KMS-11 (cell line): ENCODE measurements around the gene STPG2.

Experiments
- H2AFZ ChIP-seq: fragments of 200-600 bp; sonication (generic); 2 replicates; pipeline ENCODE4 v1.6.1; 2016; ENCODE audit warnings: antibody characterized with exemption, mixed run types, low read depth
- H3K27ac ChIP-seq: fragments of 200-600 bp; sonication (generic); 2 replicates; pipeline ENCODE4 v1.6.1; 2016; ENCODE audit warnings: mild to moderate bottlenecking, mixed run types
- H3K27me3 ChIP-seq: fragments of 200-600 bp; sonication (generic); 2 replicates; pipeline ENCODE4 v1.6.1; 2017; ENCODE audit warnings: mild to moderate bottlenecking, low read depth, mixed run types, moderate library complexity; ENCODE audit not compliant: insufficient read depth
- H3K36me3 ChIP-seq: fragments of 200-600 bp; sonication (generic); 2 replicates; pipeline ENCODE4 v1.6.1; 2017; ENCODE audit warnings: mild to moderate bottlenecking, mixed run types; ENCODE audit not compliant: insufficient read depth
- H3K4me1 ChIP-seq: fragments of 200-600 bp; sonication (generic); 2 replicates; pipeline ENCODE4 v1.6.1; 2016; ENCODE audit warnings: mild to moderate bottlenecking, low read depth, mixed run types; ENCODE audit not compliant: poor library complexity, severe bottlenecking
- H3K4me2 ChIP-seq: fragments of 200-600 bp; sonication (generic); 2 replicates; pipeline ENCODE4 v1.7.0; 2016; ENCODE audit warnings: mild to moderate bottlenecking, mixed run types
- H3K4me3 ChIP-seq: fragments of 200-600 bp; sonication (generic); IDR thresholded peaks from 2 replicates; pipeline ENCODE4 v1.6.1; 2017; ENCODE audit warnings: low read depth, low read length, mixed read lengths; ENCODE audit not compliant: insufficient read depth
- H3K79me2 ChIP-seq: fragments of 200-600 bp; sonication (generic); 2 replicates; pipeline ENCODE4 v1.6.1; 2016; ENCODE audit warnings: low read depth, mixed run types; ENCODE audit not compliant: insufficient read depth
- H3K9ac ChIP-seq: fragments of 200-600 bp; sonication (generic); 2 replicates; pipeline ENCODE4 v1.6.1; 2016; ENCODE audit warnings: mild to moderate bottlenecking, mixed run types
- H4K20me1 ChIP-seq: fragments of 200-600 bp; sonication (generic); 2 replicates; pipeline ENCODE4 v1.6.1; 2016; ENCODE audit warnings: mild to moderate bottlenecking, mixed run types; ENCODE audit not compliant: insufficient read depth
- TF ChIP-seq, protein P1 (sequence below): fragments of 200-600 bp; sonication (generic); conservative IDR thresholded peaks from 2 replicates; pipeline ENCODE4 v1.6.1; 2017; ENCODE audit warnings: low read depth, mild to moderate bottlenecking, antibody characterized with exemption, low read length, moderate library complexity, mixed read lengths

The STPG2 gene

DNA sequence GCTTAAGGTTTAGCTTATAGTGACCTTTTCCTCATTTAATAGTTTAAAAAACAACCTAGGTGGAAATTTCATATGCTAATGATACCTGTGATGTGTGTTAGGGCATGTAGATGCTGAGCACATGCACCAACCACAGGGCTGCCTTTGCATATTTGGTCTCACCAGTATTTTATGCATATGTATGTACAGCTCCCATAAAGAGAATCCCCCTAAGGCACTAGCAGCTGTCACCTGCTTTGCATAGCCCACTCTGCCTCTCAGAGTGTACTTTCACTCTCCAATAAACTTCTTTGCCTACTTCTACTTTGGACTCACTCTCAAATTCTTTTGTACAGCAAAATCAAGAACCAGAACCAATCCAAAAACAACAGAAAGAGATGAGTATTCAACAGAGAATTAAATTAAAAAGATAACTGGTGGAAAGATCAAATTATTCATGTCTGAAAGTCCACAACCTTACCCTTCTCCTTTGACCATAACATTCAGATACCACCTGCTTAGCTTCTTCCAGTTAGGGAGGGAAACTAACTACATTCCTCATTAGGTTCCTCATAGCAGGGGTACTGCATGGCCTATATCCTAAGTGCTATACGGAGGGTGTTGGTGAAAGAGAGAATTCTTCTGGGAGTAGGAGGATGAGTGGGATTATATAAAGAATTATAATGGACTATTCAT is 250.5 kb downstream of the STPG2 start:
- TF ChIP-seq, protein P1, sequence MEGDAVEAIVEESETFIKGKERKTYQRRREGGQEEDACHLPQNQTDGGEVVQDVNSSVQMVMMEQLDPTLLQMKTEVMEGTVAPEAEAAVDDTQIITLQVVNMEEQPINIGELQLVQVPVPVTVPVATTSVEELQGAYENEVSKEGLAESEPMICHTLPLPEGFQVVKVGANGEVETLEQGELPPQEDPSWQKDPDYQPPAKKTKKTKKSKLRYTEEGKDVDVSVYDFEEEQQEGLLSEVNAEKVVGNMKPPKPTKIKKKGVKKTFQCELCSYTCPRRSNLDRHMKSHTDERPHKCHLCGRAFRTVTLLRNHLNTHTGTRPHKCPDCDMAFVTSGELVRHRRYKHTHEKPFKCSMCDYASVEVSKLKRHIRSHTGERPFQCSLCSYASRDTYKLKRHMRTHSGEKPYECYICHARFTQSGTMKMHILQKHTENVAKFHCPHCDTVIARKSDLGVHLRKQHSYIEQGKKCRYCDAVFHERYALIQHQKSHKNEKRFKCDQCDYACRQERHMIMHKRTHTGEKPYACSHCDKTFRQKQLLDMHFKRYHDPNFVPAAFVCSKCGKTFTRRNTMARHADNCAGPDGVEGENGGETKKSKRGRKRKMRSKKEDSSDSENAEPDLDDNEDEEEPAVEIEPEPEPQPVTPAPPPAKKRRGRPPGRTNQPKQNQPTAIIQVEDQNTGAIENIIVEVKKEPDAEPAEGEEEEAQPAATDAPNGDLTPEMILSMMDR: no peak
- H3K36me3 ChIP-seq: no peaks in the 10 kb centered on the region
- no peaks in the 10 kb centered on the region for H3K27me3 ChIP-seq
- no peaks in the 10 kb centered on the region for H3K79me2 ChIP-seq
- no peak overlapping the region for H3K9ac ChIP-seq
- no peak overlapping the region for H2AFZ ChIP-seq
- no peaks in the 10 kb centered on the region for H4K20me1 ChIP-seq
- no peak overlapping the region for H3K27ac ChIP-seq
- no peaks in the 10 kb centered on the region for H3K4me1 ChIP-seq
- H3K4me3 ChIP-seq: no peak overlapping the region
- no peak overlapping the region for H3K4me2 ChIP-seq

DNA sequence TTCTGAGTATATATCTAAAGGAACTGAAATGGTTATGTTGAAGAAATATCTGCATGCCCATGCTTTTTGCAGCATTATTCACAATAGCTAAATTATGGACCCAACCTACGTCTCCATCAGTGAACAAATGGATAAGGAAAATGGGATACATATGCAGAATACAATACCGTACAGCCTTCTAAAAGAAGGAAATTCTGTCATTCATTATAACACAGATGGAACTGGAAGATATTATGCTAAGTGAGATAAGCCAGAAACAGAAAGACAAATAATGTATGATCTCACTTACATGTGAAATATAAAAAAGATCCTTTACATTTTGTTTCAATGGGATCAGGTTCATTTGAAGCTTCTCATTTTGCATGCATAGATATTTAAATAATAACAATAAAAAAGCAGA is 263.3 kb downstream of the STPG2 start:
- H3K4me3 ChIP-seq: no peak overlapping the region
- H3K36me3 ChIP-seq: no peaks in the 10 kb centered on the region
- H3K4me1 ChIP-seq: no peaks in the 10 kb centered on the region
- H3K27ac ChIP-seq: no peak overlapping the region
- no peaks in the 10 kb centered on the region for H4K20me1 ChIP-seq
- TF ChIP-seq, protein P1: no peak
- no peak overlapping the region for H2AFZ ChIP-seq
- H3K4me2 ChIP-seq: no peak overlapping the region
- H3K79me2 ChIP-seq: no peaks in the 10 kb centered on the region
- no peaks in the 10 kb centered on the region for H3K27me3 ChIP-seq
- H3K9ac ChIP-seq: no peak overlapping the region

DNA sequence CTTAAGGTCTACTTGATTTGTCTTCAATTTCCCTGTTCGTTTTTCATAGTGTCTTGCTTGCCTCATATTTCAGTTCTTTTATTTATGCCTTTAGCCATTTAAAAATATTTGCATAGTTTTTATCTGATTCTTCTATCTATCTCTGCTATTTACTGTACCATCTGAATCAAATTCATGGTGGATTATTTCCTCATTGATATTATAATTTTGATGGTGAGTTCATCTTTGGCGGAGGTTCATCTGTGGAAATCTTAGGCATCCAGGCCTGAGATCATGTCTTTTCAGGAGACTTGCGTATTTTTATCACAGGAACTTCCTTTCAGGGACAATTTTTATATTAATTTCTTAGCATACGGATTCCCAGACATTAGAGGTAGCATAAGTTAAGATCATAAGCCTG is 275.2 kb downstream of the STPG2 start:
- Histone ChIP-seq H3K36me3 (no peaks in the 10 kb centered on the region), H3K9ac (no peak overlapping the region), H3K4me1 (no peaks in the 10 kb centered on the region), H2AFZ (no peak overlapping the region), H3K27ac (no peak overlapping the region), H3K4me3 (no peak overlapping the region), H3K79me2 (no peaks in the 10 kb centered on the region), H3K4me2 (no peak overlapping the region), H3K27me3 (no peaks in the 10 kb centered on the region), H4K20me1 (no peaks in the 10 kb centered on the region)
- TF ChIP-seq, protein P1: no peak

DNA sequence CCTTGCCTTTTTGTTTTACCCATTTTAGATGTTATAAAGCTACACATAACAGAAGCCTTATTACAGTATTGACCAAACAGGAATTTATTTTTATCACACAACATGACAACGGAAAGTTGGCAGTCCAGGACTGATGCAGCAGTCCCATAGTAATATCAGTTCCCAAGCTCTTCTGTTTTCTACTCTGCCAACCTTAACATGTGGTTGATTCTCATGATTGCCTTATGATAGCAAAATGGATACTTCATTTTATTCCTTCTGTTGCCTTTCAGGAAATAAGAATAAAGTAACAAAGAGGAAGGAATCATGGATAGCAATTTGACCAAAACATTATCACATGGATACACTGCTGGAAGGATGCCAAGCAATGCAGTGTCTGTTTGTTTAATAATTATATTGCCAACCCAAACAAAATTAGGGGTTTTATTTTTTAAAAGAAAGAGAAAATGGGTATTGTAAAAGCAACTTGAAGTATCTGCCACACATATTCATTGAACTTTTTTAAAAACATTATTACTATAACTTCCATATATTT is 275.7 kb downstream of the STPG2 start:
- no peaks in the 10 kb centered on the region for H3K79me2 ChIP-seq
- no peak overlapping the region for H3K4me2 ChIP-seq
- no peak overlapping the region for H3K9ac ChIP-seq
- H3K4me3 ChIP-seq: no peak overlapping the region
- TF ChIP-seq, protein P1: no peak
- no peak overlapping the region for H2AFZ ChIP-seq
- H4K20me1 ChIP-seq: no peaks in the 10 kb centered on the region
- H3K27ac ChIP-seq: no peak overlapping the region
- H3K36me3 ChIP-seq: no peaks in the 10 kb centered on the region
- H3K27me3 ChIP-seq: no peaks in the 10 kb centered on the region
- H3K4me1 ChIP-seq: no peaks in the 10 kb centered on the region
